GM21381 (cell line): ENCODE data around the gene CRB1.

Experiments
- ATAC-seq: cut with Tn5 transposase; IDR thresholded peaks from one replicate; pipeline ENCODE4 v1.9.1; 2021; ENCODE audit warnings: mild to moderate bottlenecking, moderate library complexity; ENCODE audit not compliant: unreplicated experiment

Gene CRB1

DNA sequence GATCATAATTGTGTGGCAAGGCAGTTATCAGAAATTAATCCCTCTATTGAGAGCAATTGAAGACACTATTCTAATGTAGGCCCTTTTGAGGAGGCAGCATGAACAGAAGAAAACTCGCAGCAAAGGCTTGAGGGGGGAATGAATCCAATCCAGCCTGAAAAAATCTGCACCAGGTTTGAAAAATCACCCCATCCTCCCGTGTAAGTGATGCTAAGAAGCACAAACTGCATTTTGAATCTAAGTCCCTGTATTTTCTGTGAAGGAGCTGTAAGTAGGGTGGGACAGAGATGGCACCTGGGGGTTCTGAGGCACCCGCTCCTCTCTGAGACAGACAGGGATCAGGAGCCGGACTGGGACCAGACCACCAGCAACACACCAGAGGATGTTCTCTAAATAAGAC lies at the start of gene CRB1:
Gene CRB1, plus strand, starts transcription at position 241 of the 400 bp plus-strand sequence. CDS start 161 bp downstream, outside the sequence.
- no peak for ATAC-seq

DNA sequence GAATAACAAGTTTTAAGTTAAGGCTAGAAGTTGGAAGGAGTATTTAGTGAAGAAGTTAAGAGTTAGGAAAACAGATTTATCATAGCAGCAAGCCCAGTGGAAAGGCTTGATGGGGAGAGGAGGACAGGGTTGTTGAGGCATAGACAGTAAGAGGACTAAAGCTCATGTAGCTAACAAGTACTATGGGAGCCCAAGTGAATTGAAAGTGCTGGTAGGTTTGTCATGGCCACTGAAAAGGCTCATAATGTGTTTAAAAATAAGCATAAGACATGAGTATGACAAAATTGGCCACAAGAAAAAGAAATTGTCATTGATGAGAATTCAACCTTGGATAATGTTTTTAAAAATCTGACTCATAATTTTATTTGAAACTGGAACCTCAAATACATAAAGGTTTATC lies 49.2 kb upstream of the CRB1 start:
- no peak for ATAC-seq

DNA sequence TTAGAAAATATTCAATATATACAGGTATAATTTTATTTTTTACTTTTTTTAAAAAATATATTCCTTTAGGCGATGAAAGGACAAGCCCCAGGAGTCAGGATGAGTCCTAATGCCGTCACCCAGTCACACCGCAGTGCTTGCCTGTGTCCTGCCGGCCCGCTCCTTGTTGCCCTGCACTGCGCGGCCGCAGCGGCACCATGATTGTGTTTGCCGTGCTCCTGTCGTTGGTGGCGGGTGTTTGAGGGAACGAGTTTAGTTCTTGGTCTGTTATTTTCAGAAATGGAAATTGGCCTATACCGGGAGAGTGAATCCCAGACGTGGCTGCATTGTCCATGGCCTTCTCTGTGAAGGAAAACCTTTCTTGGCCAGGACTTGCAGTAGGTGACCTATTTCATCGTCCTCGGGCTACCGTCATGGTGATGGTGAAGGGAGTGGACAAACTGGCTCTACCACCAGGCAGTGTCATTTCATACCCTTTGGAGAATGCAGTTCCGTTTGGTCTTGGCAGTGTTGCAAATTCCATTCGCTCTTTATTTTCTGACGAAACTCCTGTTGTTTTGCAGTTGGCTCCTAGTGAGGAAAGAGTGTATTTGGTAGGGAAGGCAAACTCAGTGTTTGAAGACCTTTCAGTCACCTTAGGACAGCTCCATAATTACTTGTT lies 45.9 kb upstream of the CRB1 start:
- ATAC-seq: no peak

DNA sequence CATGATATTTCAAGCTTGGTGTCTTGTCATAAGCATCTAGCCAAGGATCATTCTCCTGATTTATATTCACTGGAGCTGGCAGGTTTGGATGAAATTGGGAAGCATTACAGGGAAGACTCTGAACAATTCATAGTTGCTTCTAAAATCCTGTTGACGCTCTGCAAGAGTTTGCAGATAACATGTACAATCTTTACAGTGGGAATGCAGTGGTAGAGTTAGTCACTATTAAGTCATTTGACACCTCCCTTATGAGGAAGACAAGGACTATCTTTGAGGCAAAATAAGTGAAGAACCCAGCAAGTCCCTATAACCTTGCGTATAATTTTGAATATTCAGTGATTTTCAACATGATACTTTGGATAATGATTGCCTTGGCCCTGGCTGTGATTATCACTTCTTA lies 45.3 kb upstream of the CRB1 start:
- ATAC-seq: no peak

DNA sequence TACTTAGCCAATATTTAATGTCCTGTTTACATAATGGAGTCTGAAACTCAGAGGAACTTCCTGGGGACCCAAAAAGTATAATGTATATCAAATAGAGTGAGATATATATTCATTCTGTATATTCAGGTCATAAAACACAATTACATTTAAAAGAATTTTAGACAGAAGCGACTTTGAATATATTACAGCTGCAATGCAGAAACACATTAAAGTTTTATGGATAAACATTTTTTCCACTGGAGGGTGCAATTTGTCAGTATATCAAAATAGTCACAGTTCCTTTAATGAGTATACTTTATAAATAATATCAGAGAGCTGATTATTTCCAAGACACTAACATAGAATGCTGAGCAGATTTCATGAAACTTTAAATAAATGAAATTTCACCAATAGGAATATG lies 43.9 kb upstream of the CRB1 start:
- ATAC-seq: no peak

DNA sequence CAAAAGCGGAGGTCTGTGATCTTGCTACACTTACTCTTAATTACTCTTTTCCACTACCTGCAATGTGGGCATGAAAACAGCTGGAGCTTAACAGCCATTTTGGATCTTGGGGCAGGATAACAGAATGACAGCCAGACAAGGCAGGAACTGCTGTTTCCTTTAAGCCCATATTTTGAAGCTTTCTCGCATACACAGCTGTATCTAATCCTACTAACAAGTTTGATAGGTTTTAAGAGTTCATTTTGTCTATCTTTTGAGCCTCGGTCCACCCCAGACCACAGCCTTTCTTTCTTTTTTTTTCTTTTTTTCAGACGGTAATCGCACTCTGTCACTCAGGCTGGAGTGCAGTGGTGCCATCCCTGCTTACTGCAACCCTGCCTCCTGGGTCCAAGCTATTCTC lies 42.4 kb upstream of the CRB1 start:
- ATAC-seq: no peak

DNA sequence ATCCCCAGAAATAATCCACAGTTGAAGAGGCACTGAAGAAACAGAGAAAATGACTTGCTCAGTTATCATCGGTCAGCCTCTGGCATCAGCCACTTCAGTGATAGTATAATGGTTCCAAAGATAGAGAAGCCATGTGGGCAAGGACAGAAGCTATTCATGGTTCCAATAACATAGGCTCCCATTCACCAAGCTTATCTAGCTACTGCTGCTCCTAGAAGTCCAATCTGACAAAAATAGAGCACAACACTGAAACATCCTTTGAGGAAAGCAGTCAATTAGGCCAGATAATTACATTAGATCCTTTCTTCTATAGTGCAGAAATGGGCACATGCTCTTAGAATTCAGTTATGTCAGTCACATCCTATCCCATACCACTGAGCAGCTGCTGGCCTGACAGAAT lies 33.5 kb upstream of the CRB1 start:
- no peak for ATAC-seq

DNA sequence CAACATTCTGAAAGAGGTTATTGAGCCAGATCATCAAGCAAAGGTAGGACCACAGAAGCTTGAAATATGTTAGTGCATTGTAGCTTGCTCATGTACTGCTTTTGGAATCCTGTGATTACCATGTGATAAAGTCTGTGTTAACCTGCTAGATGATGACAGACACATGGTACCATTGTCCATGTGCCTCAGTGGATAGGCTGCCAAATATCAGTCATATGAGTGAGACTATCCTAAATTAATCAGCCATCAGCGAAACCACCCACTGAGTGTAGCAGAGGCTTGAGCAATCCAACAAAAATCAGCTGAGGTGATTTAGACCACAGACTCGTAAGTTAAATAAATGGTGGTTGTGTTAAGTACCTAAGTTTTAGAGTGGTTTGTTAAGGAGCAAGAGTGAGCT lies 32.7 kb upstream of the CRB1 start:
- ATAC-seq: no peak

DNA sequence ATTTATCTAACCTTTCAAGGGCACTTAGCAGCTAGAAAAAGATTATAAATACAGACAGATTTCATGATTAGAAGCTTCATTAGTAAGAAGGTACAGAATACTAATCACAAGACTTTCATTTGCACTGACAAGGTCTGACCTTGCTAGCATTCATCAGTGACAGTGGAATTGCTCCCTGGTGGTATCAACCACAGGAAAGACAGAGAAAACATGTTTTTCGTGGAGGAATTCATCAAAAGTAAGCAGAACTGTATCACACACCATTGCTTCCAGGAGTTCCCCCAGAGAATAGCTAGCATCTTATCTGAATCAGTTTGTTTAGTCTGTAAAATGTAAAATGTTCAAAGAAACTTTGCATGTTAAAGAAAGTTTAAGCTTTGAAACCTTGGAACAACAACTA lies 20.6 kb upstream of the CRB1 start:
- ATAC-seq: no peak

DNA sequence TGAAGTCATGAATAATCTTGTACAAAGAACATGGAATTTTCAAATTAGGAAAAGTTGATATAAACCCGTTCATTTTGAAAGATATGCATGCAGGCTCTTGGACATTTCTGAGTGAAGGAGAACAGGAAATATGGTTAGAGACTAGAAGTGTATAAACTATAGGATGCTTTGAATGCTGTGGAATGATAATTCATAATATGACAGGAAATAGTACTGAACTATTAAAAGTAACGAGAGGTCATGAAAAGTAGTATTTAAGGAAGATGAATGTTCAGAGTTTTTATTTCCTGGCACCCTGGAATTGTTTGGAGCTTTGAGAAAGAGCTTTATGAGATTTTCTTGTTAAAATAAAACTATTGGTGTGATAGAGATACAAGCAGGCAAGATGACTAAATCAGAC lies 18.7 kb upstream of the CRB1 start:
- no peak for ATAC-seq

DNA sequence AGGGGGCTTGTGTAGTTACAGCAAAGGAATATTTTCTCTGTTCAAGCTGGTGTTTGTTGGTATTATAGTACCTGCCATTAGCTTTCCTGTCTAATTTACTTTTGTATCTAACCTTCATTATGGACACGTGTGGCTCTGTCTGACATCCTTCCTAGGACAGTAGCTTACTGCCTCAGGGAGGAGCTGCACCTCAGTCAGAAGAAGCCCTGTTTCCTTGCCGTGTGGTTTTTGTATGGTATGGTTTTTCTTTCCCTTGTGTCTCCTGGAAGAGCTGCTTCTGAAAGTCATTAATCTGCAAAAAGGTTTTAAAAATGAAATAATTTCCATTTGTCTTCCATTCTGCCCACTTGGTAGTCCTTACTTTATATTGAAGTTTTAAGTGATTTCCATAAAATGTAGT lies 17.4 kb upstream of the CRB1 start:
- ATAC-seq: no peak

DNA sequence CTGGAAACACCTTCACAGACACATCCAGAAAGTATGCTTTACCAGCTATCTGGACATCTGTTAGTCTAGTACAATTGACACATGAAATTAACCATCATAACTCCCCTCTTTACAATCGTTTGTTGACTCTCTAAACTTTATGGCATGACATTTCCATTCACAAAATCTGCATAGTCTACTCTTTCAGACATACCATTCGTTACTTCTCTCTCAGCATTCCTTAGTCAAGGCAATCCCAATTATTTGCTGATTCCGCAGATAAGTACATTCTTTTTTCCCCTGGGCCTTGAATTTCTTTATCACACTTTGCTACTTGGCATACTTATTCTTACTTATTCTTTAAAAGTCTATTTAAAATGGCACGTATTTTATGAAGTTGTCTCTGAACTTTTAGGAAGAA lies 15.1 kb upstream of the CRB1 start:
- ATAC-seq: no peak

DNA sequence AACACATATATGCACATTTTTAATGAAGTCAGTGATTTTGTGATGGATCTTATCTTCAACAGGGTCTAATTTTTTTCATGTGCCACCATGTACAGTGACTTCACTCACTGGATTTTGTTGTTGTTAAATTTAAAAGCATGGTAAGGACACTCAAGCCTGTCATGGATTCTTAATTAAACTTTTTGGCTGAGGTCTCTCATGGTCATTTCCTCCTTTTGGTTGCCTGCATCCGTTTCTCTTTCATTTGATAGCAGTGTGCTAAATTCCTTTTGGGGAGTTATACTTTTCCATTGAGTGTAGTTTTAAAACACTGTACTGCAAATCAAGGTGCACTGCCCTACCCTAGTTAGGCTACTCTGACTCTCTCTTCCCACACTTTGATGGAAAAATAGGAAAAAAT lies 13.2 kb upstream of the CRB1 start:
- ATAC-seq: no peak

DNA sequence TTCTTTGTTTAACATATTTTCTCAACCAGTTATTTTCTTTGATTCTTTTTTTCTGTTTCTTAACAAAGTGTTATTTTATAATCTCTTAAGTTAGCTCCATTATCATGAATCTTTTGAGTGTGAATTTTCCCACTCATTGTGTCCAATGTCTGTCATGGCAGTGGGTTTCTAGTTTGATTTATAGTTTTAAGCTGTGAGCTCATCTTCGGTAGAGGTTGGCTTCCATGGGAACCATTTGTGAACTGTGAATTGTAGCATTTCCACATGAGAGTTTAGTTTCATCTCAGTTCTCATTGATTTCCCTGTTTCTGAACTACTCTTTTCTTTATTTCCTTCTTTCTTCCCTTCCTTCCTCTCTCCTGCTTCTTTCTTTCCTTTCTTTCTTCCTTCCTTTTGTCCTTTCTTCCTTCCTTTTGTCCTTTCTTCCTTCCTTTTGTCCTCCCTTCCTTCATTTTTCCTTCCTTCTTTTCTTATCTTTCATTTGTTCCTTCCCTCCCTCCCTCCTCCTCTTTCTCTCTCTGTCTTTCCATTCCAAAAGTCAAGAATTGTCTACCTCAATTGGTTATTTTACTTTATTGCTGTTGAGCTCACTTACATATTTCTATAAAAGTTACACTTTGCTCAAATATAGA lies 3.0 kb upstream of the CRB1 start:
- no peak for ATAC-seq

DNA sequence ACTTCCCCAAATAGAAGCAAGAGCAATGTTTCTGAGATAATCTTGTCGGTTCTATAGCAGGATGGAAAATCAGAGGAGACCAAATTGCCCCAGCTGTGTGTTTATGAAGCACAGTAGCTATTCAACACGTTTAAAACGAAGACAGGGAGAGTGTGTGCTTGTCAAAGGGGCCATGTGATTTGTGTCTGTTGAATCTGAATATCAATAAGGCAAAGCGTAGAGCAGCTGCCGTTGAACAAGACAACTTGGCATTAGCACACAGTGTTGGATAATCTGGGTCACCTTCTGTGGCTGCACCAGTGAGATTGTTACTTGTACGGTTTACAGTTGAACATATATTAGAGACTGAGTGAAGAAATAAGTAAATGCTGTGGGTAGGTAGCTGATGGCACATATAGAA lies 1.0 kb downstream of the CRB1 start:
- no peak for ATAC-seq

DNA sequence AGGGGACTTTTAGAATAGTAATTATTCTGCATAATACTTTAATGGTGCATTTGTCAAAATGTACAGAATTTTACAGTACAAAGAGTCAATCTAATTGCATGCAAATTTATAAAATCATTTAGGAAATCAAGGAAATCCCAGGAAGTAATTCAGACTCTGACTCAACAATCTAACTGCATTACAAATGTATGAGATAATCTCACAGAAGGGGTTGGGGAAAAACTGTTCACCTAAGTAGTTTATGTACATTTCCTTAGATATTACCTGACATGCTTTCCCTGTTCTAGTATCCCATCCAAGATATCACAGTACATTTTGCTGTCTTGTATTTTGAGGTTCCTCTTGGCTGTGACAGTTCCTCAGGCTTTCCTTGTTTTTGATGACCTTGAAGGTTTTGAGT lies 4.7 kb downstream of the CRB1 start:
- ATAC-seq: no peak

DNA sequence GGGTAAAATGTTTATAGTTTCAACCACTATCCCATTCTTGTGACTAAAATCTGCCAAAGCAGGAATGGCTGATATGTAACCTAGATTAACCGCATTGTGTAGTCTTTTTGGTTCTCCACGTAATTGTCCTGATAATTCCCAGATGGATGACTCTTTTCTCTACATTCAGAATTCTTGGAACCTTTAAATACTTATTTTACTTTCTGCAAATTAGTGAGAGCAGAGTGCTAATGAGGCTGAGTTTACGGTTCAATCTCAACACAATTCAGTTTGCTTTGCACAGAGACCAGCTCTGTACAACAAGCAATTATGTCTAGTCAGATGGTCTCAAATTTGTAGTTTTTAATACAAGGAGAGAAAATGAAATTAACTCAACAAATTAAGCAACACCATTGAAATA lies 9.1 kb downstream of the CRB1 start:
- no peak for ATAC-seq

DNA sequence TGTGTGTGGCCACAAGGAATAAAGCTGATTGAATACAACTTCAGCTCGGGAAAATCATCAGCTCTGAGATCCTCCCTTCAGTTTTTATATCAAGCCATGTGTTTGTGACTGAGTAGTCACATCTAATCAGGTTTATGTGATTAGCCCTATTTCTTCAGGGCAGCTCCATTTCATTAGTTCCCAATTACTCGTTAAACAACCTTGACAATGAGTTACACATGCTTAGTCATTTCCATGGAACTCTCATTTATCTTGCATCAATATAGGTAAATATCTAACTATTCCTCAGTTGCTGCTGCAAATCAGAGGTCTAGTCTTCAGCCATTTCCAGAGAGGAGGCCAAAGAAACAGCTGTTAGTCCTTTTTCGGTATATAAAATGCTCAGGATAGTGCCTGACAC lies 16.3 kb downstream of the CRB1 start:
- ATAC-seq: no peak

DNA sequence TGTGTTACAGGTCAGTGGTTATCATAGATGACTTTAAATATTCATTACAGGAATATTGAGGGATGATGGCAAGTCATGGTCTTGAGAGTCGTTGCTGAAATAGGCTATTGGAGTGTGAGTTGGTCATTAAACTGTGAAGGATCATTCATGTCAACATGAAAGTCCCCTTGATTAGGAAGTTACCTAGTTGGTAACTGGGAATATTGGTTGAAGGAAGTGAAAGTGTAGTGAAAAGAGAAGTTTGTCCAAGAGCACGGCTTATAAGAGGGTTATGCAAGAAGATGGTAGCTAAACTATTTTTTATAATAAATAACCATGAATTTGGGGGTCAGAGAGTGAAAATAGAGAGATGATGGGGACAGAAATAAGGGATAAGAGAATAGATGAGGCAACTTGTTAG lies 16.9 kb downstream of the CRB1 start:
- ATAC-seq: no peak

DNA sequence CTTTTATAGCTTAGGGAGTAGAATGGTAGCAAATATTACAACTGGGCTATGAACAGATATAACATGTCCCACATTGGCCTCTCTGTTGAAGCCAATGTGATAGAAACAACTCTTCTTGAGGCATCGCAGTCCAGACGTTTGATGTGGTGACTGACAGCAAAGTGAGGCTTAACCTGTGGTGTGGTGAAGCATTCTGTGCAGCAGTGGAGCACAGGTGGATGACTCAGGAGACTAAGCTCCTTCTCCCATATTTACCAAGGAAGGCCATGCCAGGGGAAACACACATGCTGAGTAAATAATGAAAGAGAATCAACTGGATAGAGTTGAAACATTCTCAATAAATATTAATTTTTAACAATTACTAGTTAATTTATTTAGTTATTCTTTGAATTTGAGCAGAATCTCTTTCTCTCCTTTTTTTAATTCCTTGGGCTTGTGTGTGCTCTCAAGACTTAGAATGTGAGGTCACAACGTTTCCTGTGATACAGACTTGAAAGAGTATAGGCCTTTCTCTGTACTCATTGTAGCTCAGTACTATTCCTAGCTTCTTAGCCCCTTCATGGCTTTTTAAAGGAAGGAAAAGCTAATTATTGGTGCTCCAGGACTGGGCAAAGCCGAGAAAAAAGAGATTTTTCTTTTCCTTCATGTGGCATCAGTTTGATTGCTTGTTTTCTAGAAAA lies 17.6 kb downstream of the CRB1 start:
- no peak for ATAC-seq

DNA sequence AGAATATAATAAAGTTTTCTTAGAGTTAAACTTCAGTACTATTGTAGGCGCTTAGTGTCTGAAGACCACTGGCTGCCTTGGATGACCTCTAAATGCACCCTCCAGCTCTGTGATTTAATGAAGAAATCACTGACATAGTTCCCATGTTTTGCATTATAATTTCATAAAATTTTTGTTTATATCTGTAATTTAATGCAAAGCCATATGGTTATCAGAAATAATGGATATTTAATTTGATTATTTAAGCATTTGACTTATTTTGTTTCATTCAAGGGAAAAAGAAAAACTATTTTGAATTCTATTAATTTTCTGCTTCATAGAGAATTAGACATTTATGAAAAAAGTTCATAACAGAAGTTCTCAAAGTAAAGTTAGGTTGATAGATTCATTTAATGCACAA lies 18.6 kb downstream of the CRB1 start:
- ATAC-seq: no peak

DNA sequence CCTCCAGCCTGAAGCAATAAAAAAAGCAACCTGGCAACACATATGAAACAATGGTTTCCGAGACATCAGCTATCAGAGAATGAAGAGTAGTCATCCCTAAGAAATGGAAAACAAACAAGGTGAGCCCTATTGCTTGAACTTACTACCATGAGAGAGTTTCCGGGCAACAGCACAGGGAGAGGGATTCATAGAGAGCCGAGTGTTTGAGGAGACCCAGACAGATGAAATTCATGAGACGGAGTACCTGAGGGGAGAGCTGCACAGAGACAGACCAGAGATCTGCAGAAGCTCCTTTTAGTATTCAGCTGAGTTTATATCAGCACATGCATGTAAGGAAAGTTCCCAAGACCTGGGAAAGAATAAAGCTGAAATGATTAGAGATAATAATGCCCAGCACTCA lies 19.8 kb downstream of the CRB1 start:
- ATAC-seq: no peak

DNA sequence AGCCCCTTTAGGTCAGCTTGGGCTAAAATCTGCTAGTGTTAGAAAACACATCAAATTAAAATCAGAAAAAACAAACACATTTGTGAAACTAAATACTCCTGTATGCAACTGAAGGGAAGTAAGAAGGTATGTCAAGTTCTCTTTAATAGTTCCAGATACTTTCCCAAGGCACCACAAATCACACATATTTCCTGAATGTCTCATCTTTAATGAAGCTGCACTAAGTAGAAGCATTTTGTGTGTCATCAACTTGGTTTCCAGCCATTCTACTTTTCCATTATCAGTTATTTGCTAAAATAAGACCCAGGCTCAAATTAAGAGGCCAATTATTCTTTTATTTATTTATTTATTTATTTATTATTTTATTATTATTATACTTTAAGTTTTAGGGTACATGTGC lies 34.7 kb downstream of the CRB1 start:
- no peak for ATAC-seq
